Natural killer cell (primary cell): ENCODE results near the gene SYNJ2. TPM values are rescaled to one million over a fixed set of nuclear protein-coding genes. Genes with fewer than 3 reads are reported as not detected.

Experiments
- ATAC-seq, 3 donors: fragments of 150-1000 bp in 2 of 3; fragments of 200-7000 bp in 1 of 3; cut with Tn5 transposase; 1 replicate in 1 of 3; 2 replicates in 2 of 3; pipeline ENCODE4 v1.10.0; 2021; ENCODE audit warnings: mild to moderate bottlenecking in 2 of 3, moderate library complexity in 2 of 3
- DNase-seq, 2 donors: peaks; one replicate each; pipeline versions ENCODE4 v3.0.0 to v3.0.0-alpha.2; 2013 to 2021; ENCODE audit warnings: mixed read lengths in 1 of 2
- H3K27ac ChIP-seq: one replicate; pipeline ENCODE4 v1.5.1; 2013; ENCODE audit warnings: mild to moderate bottlenecking, low read length
- H3K27me3 ChIP-seq: one replicate; pipeline ENCODE4 v1.6.1; 2013; ENCODE audit warnings: low read length; ENCODE audit not compliant: control insufficient read depth, insufficient read depth
- H3K36me3 ChIP-seq: one replicate; pipeline ENCODE4 v1.6.1; 2013; ENCODE audit warnings: low read length; ENCODE audit not compliant: control insufficient read depth, insufficient read depth
- H3K4me1 ChIP-seq: one replicate; pipeline ENCODE4 v1.6.1; 2013; ENCODE audit warnings: low read length; ENCODE audit not compliant: control insufficient read depth, insufficient read depth
- H3K4me3 ChIP-seq: one replicate; pipeline ENCODE4 v1.5.1; 2013; ENCODE audit warnings: low read length
- H3K9me3 ChIP-seq: one replicate; pipeline ENCODE4 v1.6.1; 2013; ENCODE audit warnings: low read length; ENCODE audit not compliant: control insufficient read depth, insufficient read depth
- H3K27ac Mint-ChIP-seq, 2 donors: one replicate each; pipeline ENCODE4 v1.8.0; 2022; ENCODE audit warnings: mild to moderate bottlenecking in 2 of 2, mixed read lengths in 2 of 2, moderate library complexity in 1 of 2
- H3K27me3 Mint-ChIP-seq, 2 donors: one replicate each; pipeline ENCODE4 v1.8.0; 2022; ENCODE audit warnings: low read depth in 2 of 2, mixed read lengths in 2 of 2
- H3K36me3 Mint-ChIP-seq: one replicate; pipeline ENCODE4 v1.8.0; 2022; ENCODE audit warnings: mixed read lengths
- H3K4me1 Mint-ChIP-seq, 2 donors: one replicate each; pipeline ENCODE4 v1.8.0; 2022; ENCODE audit warnings: mixed read lengths in 2 of 2
- H3K4me3 Mint-ChIP-seq: one replicate; pipeline ENCODE4 v1.8.0; 2022; ENCODE audit warnings: mild to moderate bottlenecking, moderate library complexity, mixed read lengths
- H3K9me3 Mint-ChIP-seq, 2 donors: one replicate each; pipeline ENCODE4 v1.8.0; 2022; ENCODE audit warnings: mixed read lengths in 2 of 2
- WGBS: methylation state at CpG from one replicate; pipeline ENCODE4 v1.1.7; 2013; ENCODE audit warnings: missing lambda C conversion rate; ENCODE audit not compliant: insufficient coverage; 5-methylcytosine and 5-hydroxymethylcytosine counted together
- intact Hi-C: fragments of 100-400 bp; cut with micrococcal nuclease; formaldehyde crosslinking; loops from one replicate; pipeline ENCODE4 v1.14.2; 2022
- total RNA-seq, 4 donors: library from RNA; stranded (reverse); fragments of 120-200 nt in 1 of 4; gene quantifications; one replicate each; pipeline versions ENCODE4 v1.2.3 to v1.2.4, GENCODE V29; 2013 to 2022
- TF ChIP-seq, protein P1 (sequence below): fragments of 200-600 bp; IDR thresholded peaks from one replicate; pipeline ENCODE4 v1.8.0; 2022; ENCODE audit warnings: antibody characterized with exemption

The SYNJ2 gene
- total RNA-seq, 3 donors from 2014 or later (not counting 1 experiment from before 2014, with no cell fraction given): 24.4 to 47.0 (median 28.0) TPM

DNA sequence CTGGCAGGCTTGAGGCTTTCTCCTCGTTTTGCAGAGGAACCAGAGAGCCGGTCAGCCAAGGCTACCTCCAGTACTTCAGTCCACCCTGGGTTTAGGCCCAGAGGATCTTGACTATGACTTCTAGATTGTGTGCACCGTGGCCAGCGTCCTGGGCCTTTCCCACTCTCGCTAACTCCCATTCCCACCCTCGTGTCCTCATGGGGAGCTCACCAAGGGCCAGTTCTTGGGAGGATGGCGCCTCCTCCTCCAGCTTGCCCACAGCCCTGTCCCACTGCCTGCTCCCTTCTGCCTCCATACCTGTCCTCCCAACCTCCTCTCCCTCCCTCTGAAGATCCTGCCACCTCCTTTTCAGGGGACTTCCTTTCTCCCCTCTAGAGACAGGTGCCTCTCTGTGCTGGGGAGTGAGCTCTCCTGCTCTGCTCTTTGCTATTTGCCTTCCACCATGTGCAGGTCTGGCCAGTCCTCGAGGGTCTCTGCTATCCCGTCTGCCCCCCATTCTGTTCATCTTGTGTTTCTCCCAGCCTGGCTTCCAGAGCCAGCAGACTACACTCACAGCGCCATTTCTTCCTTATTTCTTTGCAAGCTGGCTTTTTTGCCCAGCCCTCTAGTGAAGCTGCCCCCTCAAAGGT lies 4.4 kb upstream of the SYNJ2 start:
- ATAC-seq (no peak), DNase-seq (no peak)
- 90% methylated on average over 10 of the region's 10 CpGs for WGBS
- Histone ChIP-seq H3K4me3 (no peak overlapping the region), H3K9me3 (no peaks in the 10 kb centered on the region), H3K27ac (no peak overlapping the region), H3K4me1 (peaks cover 11% of the 10 kb centered on the region), H3K36me3 (no peaks in the 10 kb centered on the region), H3K27me3 (no peaks in the 10 kb centered on the region)
- TF ChIP-seq, protein P1, sequence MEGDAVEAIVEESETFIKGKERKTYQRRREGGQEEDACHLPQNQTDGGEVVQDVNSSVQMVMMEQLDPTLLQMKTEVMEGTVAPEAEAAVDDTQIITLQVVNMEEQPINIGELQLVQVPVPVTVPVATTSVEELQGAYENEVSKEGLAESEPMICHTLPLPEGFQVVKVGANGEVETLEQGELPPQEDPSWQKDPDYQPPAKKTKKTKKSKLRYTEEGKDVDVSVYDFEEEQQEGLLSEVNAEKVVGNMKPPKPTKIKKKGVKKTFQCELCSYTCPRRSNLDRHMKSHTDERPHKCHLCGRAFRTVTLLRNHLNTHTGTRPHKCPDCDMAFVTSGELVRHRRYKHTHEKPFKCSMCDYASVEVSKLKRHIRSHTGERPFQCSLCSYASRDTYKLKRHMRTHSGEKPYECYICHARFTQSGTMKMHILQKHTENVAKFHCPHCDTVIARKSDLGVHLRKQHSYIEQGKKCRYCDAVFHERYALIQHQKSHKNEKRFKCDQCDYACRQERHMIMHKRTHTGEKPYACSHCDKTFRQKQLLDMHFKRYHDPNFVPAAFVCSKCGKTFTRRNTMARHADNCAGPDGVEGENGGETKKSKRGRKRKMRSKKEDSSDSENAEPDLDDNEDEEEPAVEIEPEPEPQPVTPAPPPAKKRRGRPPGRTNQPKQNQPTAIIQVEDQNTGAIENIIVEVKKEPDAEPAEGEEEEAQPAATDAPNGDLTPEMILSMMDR: no peak
- Mint-ChIP-seq H3K27ac (no peak overlapping the region), H3K36me3 (no peaks in the 10 kb centered on the region), H3K4me1 (peaks cover 14 to 19% of the 10 kb centered on the region in 2 donors), H3K27me3 (peaks cover 0 to 2% of the 10 kb centered on the region in 2 donors), H3K9me3 (no peaks in the 10 kb centered on the region), H3K4me3 (no peak overlapping the region)
- intact Hi-C loops: no loop called here

DNA sequence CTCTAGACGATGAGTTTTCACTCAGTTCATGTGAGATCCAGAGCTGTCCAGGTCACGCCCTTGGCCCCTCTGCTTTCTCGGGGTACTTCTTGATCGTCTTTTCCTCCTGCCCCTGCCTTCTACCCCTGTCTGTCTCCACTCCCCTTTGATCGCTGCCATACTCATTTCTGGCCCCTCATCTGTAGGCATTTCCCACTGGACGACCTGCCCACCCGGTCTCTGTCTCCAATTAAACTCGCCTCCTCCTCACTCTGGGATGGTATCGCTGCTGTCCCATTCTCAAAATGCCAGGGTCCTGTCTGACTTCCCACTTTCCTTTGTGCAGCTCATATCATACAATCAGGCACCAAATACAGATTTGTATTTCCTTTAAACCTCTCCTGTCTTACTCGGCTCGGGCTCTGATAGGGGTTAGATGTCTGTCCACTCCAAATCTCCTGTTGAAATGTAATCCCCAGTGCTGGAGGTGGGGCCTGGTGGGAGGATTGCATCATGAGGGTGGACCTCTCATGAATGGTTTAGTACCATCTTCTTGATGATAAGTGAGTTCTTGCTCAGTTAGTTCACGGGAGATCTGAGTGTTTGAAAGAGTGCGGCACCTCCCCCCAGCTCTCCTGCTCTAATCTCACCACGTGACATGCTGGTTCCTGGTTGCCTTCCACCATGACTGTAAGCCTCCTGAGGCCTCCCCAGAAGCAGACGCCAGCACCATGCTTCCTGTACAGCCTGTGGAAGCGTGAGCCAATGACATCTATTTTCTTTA lies 3.5 kb upstream of the SYNJ2 start:
- Histone ChIP-seq H3K4me3 (no peak overlapping the region), H3K27me3 (no peaks in the 10 kb centered on the region), H3K4me1 (peaks cover 19% of the 10 kb centered on the region), H3K9me3 (no peaks in the 10 kb centered on the region), H3K36me3 (no peaks in the 10 kb centered on the region), H3K27ac (no peak overlapping the region)
- H3K4me1 Mint-ChIP-seq: peaks cover 23 to 28% of the 10 kb centered on the region in 2 donors
- TF ChIP-seq, protein P1: no peak
- H3K36me3 Mint-ChIP-seq: no peaks in the 10 kb centered on the region
- no peak for ATAC-seq
- H3K27me3 Mint-ChIP-seq: no peaks in the 10 kb centered on the region
- WGBS: 85% methylated on average over 15 of the region's 16 CpGs
- no peaks in the 10 kb centered on the region for H3K9me3 Mint-ChIP-seq
- intact Hi-C loops: no loop called here
- no peak overlapping the region for H3K27ac Mint-ChIP-seq
- no peak for DNase-seq
- no peak overlapping the region for H3K4me3 Mint-ChIP-seq

DNA sequence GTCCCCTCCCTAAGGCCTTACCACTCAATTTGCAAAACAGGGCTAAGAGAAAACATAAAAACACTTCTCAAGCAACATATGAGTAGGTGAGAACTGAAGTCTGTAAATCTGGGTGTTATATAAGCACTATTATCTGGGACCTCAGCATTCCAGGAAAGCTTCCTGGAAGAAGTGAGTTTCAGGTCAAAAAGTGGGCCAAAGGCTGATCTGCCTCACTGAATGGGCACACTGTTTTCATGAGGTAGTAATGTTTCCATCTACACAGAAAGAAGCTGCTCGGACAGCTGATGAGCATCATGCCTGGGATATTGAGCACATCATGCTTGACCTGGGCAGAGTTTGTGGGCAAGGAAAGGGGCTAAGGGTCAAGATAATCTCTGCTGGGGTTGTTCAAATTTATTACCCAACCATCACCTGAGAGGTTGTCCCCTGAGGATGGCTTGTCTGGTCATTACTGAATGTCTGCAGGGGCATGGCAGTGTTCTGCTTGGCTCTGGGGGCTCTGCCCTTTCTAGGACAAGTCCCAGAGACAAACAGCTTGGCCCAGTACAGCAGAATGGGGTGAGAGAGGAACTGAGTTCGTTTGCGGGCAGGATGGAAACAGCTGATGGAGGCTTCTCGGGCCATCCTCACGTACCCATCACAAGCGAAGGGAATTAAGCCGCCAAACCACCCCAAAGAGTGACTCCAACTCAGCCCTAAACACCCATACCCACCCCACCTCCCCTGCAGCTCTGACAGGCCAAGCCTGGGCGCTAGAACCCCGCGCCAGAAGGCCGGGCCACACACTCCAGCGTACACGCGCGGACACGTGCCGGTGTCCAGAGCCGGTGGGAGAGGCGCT lies 1.2 kb upstream of the SYNJ2 start:
- Histone ChIP-seq H3K9me3 (no peaks in the 10 kb centered on the region), H3K4me1 (peaks cover 39% of the 10 kb centered on the region), H3K27me3 (no peaks in the 10 kb centered on the region), H3K36me3 (no peaks in the 10 kb centered on the region), H3K27ac (no peak overlapping the region), H3K4me3 (peak overlapping the region; percentile 58)
- TF ChIP-seq, protein P1: no peak
- Mint-ChIP-seq H3K36me3 (no peaks in the 10 kb centered on the region), H3K27me3 (no peaks in the 10 kb centered on the region), H3K9me3 (no peaks in the 10 kb centered on the region), H3K4me1 (peaks cover 46 to 48% of the 10 kb centered on the region in 2 donors), H3K4me3 (peak overlapping the region; percentile 87), H3K27ac (peak overlapping the region; percentile 65 to 77)
- ATAC-seq (peak in 2 of 3 donors; percentile 6 to 7), DNase-seq (peak in 1 of 2 donors; percentile 43)
- 17% methylated on average over 19 of the region's 19 CpGs for WGBS
- intact Hi-C loops: loop anchor here (1.0 kb wide), 2 partner anchors 46 to 92 kb away; no protein-coding TSS in a partner anchor
